IMR-90 (cell line): Measurements from ENCODE around the gene MCCD1.
"Not testable (repeated sequence)": the region's sequence is repeated elsewhere in the genome, so short reads cannot be mapped to it uniquely, and the experiment has no call there.

ENCODE experiments used
- BHLHE40 ChIP-seq: fragments of 150-350 bp; IDR thresholded peaks from 2 replicates; pipeline ENCODE4 v1.6.1; 2016; ENCODE audit warnings: mild to moderate bottlenecking, low read depth, low read length
- CEBPB ChIP-seq: IDR thresholded peaks from 2 replicates; pipeline ENCODE4 v1.6.1; 2012; ENCODE audit warnings: low read depth, low read length, improper control_type of control experiment
- CHD1 ChIP-seq: IDR thresholded peaks from 2 replicates; pipeline ENCODE4 v1.6.1; 2012; ENCODE audit warnings: low read depth, low read length, improper control_type of control experiment
- CTCF ChIP-seq: conservative IDR thresholded peaks from 2 replicates; pipeline ENCODE4 v1.5.1; 2012; ENCODE audit warnings: mild to moderate bottlenecking, low read depth, low read length, improper control_type of control experiment
- FOS ChIP-seq: fragments of 150-350 bp; IDR thresholded peaks from 2 replicates; pipeline ENCODE4 v1.6.1; 2016; ENCODE audit warnings: low read depth, low read length
- MAFK ChIP-seq: IDR thresholded peaks from 2 replicates; pipeline ENCODE4 v1.6.1; 2012; ENCODE audit warnings: low read depth, low read length, improper control_type of control experiment
- MXI1 ChIP-seq: IDR thresholded peaks from 2 replicates; pipeline ENCODE4 v1.6.1; 2012; ENCODE audit warnings: low read depth, mild to moderate bottlenecking, low read length, moderate library complexity, borderline replicate concordance
- POLR2A ChIP-seq: IDR thresholded peaks from 2 replicates; pipeline ENCODE4 v1.6.1; 2012; ENCODE audit warnings: mild to moderate bottlenecking, low read depth, low read length
- RAD21 ChIP-seq: IDR thresholded peaks from 2 replicates; pipeline ENCODE4 v1.6.1; 2012; ENCODE audit warnings: low read length, improper control_type of control experiment
- RCOR1 ChIP-seq: IDR thresholded peaks from 2 replicates; pipeline ENCODE4 v1.6.1; 2012; ENCODE audit warnings: mild to moderate bottlenecking, low read length, improper control_type of control experiment; ENCODE audit not compliant: insufficient replicate concordance
- TF ChIP-seq, protein P1 (sequence below): fragments of 150-350 bp; IDR thresholded peaks from 2 replicates; pipeline ENCODE4 v1.6.1; 2016; ENCODE audit warnings: low read depth, mild to moderate bottlenecking, low read length, moderate library complexity, borderline replicate concordance
- TF ChIP-seq, protein P2 (sequence below): fragments of 150-350 bp; IDR thresholded peaks from 2 replicates; pipeline ENCODE4 v1.6.1; 2017; ENCODE audit warnings: mild to moderate bottlenecking, antibody characterized with exemption, low read length, low read depth

DNA sequence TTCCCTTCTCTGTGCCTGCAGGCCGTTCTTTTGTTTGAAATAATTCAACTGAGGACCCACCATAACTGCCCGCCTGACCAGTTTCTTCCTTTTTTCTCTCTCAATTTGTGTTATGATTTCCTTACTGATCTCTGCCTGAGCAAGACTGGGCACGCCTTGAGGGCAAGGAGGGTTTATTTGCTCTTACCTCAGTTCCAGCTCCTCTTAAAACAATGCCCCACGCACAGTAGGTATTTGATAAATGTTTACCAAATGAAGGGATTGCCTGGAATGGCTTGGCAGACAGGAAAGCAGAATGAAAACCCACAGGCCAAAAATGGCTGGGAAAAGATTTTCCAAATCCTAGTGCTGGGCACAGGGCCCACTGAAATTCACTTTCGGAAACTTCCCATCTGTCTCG lies 41.1 kb upstream of the MCCD1 start:
- TF ChIP-seq RAD21, POLR2A, CTCF, FOS, CHD1, CEBPB, MAFK, RCOR1, MXI1, BHLHE40: not testable (repeated sequence)
- TF ChIP-seq, protein P1, sequence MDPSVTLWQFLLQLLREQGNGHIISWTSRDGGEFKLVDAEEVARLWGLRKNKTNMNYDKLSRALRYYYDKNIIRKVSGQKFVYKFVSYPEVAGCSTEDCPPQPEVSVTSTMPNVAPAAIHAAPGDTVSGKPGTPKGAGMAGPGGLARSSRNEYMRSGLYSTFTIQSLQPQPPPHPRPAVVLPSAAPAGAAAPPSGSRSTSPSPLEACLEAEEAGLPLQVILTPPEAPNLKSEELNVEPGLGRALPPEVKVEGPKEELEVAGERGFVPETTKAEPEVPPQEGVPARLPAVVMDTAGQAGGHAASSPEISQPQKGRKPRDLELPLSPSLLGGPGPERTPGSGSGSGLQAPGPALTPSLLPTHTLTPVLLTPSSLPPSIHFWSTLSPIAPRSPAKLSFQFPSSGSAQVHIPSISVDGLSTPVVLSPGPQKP: not testable (repeated sequence)
- TF ChIP-seq, protein P2, sequence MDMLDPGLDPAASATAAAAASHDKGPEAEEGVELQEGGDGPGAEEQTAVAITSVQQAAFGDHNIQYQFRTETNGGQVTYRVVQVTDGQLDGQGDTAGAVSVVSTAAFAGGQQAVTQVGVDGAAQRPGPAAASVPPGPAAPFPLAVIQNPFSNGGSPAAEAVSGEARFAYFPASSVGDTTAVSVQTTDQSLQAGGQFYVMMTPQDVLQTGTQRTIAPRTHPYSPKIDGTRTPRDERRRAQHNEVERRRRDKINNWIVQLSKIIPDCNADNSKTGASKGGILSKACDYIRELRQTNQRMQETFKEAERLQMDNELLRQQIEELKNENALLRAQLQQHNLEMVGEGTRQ: not testable (repeated sequence)
